Fibroblast of gingiva (primary cell): ENCODE results near the gene MIS18A.
"Not testable (repeated sequence)": the region's sequence is repeated elsewhere in the genome, so short reads cannot be mapped to it uniquely, and the experiment has no call there.

Experiments
- DNase-seq: peaks from one replicate; pipeline ENCODE4 v3.0.0-alpha.2; 2011; ENCODE audit warnings: low read depth

The MIS18A gene, protein sequence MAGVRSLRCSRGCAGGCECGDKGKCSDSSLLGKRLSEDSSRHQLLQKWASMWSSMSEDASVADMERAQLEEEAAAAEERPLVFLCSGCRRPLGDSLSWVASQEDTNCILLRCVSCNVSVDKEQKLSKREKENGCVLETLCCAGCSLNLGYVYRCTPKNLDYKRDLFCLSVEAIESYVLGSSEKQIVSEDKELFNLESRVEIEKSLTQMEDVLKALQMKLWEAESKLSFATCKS

DNA sequence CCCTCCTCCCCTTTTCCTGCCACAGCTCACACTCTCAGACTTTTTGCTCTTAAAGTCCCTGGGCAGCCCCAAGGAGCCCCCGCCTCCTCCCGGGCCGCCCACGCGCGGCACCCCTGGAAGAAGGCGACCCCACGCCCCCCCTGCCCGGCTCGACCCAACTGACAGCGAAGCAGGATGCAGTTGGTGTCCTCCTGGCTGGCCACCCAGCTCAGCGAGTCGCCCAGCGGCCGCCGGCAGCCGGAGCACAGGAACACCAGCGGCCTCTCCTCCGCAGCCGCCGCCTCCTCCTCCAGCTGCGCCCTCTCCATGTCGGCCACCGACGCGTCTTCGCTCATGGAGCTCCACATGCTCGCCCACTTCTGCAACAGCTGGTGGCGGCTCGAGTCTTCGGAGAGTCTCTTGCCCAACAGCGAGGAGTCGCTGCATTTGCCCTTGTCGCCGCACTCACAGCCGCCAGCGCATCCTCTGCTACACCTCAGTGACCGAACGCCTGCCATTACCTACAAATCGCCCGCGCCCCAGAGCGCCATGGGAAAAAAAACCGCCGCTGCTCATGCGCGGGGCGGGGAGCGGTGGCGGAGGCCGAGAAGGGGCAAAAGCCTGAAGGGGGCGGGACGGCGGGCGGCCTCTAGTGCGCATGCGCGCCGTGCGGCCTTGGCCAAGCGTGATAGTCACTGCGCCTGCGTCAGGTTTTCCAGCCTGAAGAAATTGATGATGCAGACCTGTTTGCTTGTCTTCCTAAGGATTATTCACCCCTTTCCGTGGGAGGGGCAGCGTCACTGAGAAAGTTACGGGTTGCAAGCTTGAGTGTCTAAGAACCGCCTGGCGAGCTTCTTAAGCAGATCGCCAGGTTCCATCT, at the start of gene MIS18A:
Gene MIS18A, minus strand, starts transcription at position 532 of the 859 bp plus-strand sequence. Its CDS starts 35 bp downstream, at position 497.
- peak; percentile 90 for DNase-seq

DNA sequence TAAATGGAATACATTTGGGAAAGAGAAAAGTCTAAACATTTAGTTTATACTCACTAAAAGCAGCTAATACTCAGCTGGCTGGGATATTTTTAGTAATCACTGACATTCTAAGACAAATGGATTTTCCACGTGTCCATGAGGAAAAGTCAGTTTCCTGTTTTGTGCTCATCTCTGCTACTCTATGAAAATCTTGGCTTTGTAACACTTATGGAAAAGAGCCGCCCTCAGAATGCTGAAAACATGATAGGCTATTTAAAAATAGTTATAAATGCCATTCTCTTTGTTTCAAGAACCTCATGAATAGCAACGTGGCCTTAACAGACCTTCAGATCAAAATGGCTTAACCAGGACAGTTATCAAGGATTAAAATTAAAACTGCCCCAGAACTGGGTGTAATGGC, 49.7 kb upstream of the MIS18A start:
- DNase-seq = no peak

DNA sequence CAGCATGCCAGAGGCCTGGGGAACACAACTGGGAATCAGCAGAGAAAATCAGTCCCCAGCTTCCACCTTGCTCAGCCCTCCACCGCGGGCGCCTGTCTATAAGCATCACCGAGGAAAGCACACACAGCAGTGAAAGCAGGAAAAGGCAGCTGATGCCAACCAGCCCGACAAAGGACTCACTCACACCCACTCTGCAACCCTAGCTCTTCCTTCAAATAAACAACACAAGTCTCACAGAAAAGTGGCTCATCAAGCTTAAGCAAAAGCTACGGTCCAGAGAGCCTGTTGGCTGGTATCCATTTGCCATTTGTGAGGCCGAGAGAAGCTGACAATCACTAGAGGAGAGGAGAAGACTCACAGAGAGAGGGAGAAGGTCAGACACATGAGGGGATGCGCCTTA, 46.9 kb upstream of the MIS18A start:
- no peak for DNase-seq

DNA sequence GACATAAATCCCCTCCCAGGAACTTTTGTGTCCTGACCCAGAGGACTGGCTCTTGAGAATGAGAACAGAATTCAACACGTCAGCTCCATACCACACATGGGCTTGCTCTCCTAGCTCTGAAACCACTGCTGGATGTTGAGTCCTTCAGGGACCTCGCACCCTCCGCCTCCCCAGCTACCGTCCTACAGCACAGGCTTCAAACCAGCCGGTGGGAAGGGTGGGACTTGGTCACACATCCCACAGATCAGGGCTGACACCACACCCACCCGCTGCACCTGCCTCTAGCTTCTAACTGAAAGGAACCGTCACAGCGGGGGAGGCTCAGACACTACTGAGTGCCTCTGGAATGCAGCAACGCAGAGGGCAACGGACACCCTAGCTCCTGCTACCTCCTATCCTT, 43.8 kb upstream of the MIS18A start:
- DNase-seq = no peak

DNA sequence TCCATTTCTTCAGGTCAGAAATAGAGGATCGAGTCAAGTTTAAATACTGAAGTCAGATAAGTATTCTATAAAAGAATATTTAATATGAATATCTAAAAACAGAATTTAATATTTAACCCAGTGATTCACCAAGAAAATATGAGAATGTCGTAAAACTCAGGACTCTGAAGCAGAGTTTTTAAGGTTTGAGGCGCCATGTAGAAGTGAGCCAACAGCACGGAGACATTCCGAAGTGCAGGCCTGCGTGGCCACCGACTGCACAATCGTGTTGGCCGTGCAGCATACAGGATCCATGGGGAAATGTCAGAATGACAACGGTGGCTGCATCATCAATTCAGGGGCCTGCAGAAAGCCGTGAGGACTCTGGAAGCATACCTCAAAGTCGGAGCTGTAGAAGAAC, 43.3 kb upstream of the MIS18A start:
- no peak for DNase-seq

DNA sequence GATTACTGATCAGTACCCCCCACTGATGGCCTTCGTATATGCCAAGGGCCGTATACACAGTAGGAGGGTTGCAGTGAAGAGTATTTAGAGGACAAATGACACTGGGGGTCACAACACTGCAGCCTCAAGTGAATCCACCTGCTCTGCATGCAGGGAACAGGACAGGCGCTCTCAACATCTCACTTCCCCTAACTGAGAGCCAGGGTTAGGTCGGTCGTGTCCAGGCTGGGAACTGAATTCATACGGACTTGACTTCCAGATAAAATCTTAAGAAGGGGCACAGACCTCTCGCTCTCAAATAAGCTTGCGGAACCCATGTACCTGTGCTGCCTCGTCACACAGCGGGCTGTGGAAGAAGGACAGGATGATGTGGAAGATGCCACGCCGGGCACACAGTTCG, 42.6 kb upstream of the MIS18A start:
- DNase-seq = no peak

DNA sequence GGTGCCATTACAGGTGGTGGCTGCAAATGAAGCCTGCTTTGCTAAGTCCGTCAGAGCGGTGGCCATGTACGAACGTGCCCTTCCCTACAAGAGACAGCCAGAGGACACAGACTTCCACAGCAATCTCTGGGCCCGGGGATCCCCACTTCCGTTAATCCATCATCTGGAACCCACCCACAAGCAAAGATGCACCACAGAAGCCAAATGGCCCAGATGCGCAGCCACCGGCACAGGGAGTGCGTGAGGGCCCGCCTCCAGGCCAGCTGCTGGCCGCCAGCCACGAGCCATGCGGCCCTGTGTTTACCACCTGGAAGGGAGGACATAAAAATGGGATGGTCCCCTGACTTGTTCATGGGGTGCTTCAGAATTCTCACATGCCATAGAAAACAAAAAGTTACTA, 41.9 kb upstream of the MIS18A start:
- DNase-seq = no peak

DNA sequence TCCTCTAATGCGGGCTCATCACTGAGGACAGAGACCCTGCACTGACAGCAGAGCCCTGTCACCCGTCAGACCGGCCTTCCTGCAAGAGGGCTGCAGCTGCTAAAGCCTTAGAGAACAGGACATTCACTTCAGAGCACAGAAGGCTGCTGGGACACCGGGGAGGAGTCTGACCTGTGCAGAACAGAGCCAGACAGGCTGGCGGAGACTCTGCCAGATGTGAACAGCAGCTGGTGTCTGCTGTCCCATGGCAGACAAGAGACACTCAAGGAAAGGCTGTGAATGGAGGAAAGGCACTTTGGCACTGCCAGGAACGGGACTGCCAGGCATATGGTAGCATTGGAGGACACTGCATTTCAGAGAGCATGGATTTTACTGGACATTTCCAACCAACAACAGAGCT, 41.2 kb upstream of the MIS18A start:
- DNase-seq = no peak

DNA sequence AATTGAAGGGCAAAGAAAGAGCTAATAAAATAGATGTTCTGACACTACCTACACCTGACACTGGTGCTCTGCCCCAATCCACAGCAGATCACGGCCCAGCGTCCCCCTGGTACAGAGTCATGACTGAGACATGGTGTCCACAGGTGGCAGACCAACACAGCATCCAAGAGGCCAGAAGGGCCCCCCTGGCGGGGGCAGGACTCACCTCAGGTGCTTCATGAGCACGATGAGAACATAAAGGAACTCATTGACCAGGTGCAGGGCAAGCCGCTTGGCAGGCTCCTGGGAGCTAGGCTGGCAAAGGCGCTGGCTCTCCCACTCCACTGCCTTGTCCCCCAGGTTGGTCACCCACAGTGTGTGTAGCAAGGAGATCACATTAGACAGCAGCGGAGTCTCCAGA, 40.2 kb upstream of the MIS18A start:
- DNase-seq = no peak

DNA sequence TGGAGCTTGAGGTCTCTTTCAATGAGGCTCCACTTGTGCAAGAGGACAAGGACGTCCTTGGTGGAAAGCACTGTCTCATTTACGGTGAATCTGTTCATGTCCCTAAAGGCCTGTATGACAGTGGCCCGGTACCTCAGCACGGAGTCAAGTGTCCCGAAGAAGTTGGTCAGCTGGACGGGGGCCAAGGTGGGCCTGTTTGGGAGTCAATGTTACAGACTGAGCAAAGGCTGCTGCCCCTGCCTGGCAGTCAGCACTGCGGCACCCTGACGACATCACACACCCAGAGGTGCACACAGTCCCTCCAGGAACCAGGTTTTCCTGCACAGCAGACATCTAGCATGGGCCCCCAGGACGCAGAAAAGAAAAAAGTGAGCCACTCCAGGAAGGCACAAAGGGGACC, 38.9 kb upstream of the MIS18A start:
- DNase-seq = no peak

DNA sequence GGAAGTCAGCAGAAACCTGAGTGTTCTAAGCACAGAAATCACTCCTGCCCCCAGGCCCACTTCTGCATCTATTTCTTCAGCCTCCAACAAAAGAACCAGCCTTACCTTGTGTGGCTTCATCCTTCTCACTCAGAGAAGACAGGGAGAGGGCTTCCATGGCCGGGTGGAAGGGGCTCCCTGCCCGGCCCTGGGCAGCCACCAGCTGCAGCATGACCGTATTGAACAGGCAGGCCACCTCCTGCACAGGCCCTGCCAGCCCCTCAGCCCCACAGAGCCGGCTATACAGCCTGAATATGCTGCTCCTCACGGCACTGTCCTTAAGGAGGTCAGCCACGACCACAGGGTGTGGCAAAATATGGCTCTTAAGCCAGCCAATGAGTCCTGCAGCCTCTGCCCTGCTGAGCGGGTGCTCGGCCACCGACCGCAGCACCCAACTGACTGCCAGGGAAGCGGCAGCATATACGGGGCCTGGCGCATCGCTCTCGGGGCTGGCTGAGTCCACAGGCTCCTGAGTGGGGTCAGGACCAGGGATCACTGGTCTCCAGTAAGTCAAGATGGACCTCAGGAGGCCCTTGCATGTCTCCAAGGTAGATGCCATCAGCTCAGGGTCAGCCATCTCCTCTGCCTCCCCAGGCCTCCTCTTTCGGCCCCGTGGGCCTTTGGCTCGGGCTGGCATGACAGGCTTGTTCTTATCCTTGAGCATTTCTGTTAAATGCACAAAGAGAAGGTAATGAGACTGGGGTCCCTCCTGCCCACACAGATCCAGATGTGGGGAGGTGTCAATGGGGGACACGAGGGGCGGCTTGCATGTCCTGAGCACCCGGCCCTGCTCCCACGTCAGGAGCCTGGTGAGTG, 37.7 kb upstream of the MIS18A start:
- DNase-seq = no peak

DNA sequence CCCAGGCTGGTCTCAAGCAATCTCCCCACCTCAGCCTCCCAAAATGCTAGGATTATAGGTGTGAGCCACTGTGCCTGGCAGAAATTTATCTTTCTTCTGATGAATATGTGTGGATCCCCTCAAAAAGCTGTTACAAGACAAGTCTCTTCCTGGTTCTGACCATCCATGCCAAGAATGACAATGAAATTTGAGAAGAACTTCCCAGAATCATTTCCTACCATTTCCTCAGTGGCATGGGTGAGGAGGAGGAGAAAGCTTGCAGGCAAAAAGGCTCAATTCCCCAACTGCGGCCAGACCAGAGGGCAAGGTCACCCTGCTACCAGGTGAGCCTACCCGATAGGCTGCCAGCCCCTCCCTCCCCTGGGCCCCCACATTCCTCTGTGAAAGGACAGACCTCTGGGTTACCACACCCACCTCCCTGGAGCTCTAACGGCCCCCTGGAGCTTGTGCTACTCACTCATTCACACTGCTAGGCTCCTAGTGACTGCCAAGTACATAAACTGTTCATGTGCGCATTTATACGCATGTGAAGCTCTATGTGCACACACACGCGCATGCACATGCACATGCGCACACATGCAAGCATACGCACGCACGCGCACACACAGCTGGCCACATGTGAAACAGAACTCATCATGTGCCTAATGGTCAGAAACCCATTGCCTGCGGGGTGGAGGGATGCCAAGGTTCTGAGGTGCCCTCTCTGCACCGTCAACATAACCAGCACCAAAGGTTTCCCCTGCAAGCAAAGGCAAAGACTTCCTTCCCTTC, 36.8 kb upstream of the MIS18A start:
- DNase-seq = no peak

DNA sequence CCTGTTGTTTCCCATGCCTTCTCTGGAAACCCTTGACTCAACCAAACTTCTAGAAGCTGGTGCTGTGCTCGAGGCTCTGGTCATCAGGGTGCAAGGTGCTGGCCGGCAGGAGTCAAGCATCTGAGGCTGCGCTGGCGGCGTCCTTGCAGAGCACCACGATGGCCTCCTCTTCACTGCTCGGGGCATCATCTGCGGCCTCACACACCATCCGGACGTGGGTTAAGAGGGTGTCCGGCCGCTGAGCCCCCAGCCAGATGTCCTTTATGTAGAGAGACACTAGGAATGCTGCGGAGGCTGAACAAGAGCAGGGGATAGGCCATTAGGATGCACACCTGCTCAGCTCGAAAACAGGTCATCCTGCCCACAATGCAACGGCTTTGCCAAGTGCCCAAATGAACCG, 36.0 kb upstream of the MIS18A start:
- DNase-seq = no peak

DNA sequence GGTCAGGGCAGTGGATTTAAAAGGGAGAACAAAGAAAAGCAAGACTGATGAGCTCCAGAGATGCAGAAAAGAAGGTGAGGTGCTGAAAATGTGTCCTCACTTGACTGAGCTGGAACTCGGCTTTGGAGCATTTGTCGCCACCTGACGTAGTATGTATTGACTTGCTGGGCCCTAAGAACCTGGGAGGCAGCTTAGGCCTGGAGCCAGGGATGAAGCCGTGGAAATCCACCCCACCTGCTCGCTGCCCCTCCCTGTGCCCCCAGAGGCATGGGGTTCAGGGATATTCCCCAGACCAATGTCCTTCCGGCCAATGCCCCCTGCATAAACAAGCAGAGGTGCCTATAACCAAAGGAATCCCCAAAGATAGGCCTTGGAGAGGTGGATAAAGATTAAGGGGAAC, 34.1 kb upstream of the MIS18A start:
- no peak for DNase-seq

DNA sequence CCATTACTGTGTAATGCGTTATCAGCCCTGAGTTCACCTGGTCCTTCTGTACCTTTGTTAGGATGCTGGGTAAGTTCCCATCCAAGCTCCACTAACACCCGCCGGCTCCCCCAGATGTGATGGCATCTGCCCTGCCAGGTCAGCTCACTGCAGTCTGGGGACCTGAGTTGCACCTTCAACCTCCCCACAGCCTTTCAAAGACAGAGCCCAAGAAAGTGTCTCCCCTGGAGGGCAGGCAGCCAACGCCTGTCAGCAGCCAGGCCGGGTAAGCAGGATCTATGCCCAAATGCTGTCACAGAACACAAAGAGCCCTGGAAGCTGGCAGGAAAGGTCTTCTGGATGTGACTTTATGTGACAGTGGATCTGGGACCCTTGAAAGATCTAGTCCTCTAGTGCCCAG, 33.5 kb upstream of the MIS18A start:
- DNase-seq = no peak

DNA sequence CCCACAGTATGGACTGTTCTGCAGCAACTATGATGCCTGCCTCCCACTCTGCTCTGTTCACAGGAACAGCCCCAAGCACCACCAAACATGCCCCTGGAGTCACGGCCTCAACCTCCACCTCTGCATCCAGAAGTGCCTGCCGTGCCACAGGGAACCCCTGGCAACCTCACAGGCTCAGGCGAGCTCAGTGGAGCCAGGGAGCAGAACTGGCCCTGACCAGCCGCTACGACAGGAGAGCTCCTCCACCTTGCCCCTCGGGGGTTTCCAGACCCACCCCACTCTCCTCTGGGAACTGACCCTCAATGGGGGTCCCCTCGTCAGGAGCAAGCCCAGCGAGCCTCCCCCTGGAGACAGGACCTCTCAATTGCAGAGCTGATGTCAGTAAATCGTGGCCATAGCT, 32.8 kb upstream of the MIS18A start:
- no peak for DNase-seq

DNA sequence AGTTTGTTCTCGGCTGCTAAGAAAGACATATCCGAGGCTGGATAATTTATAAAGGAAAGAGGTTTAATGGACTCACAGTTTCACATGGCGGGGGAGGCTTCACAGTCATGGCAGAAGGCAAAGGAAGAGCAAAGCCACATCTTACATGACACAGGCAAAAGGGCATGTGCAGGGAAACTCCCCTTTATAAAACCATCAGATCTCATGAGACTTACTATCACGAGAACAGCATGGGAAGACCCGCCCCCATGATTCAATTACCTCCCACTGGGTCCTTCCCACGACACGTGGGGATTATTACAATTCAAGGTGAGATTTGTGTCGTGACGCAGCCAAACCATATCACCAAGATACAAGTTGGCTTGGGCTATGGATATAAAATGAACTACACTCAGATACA, 32.1 kb upstream of the MIS18A start:
- not testable (repeated sequence) for DNase-seq

DNA sequence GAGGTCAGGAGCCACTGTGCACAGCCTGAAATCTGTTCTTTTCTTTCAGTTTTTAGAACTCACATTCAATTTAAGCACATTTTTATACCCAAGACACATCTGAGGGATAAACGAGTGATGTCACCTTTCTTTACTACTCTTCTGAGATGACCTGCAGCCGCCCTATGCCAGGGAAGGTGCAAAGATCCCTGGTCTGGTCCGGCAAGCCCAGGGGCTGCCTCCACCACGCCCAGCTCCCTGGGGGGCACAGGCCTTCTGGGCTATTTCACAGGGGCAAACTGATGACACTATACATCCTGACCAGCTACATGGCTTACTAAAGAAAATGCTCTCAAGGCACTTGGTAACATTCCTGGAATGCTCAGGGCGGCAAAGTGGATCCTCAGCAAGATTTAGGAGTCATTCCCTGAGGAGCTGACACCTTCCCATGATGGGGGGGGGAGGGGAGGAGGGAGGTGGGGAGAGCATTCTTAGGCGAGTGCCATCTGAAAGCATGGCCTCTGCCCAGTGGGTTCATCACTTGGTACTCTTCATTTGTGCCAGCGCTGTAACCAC, 31.1 kb upstream of the MIS18A start:
- DNase-seq = no peak

DNA sequence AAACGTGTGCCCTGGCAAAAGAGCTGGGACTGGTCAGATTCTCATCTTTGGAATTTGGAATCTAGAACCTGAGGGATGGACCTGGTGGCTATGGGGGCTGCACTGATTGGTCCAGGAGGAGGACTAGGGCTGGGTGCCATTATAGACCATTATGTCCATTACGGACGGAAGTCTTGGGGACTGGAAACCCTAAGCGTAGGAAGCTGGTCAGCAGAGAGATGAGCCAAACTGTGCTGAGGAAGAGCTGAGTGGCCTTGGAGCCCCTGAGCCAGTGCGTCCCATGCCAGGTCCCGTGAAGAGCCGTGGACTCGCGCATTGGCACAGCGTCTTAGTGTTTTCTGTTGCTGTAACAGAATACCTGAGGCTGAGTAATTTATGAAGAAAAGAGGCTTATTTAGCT, 29.8 kb upstream of the MIS18A start:
- no peak for DNase-seq

DNA sequence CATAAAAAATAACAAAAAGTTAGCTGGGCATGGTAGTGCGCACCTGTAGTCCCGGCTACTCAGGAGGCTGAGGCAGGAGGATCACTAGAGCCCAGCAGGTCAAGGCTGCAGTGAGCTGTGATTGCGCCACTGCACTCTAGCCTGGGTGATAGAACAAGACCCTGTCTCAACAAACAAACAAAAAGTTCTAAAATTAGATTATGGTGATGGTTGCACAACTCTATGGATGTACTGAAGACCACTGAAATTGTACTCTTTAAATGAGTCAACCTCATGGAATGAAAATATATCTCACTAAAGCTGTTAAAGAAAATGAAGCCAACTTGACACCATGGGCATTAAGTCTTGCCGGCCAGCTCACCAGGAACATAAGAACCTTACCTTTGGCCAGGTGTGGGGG, 28.9 kb upstream of the MIS18A start:
- DNase-seq = peak; percentile 61

DNA sequence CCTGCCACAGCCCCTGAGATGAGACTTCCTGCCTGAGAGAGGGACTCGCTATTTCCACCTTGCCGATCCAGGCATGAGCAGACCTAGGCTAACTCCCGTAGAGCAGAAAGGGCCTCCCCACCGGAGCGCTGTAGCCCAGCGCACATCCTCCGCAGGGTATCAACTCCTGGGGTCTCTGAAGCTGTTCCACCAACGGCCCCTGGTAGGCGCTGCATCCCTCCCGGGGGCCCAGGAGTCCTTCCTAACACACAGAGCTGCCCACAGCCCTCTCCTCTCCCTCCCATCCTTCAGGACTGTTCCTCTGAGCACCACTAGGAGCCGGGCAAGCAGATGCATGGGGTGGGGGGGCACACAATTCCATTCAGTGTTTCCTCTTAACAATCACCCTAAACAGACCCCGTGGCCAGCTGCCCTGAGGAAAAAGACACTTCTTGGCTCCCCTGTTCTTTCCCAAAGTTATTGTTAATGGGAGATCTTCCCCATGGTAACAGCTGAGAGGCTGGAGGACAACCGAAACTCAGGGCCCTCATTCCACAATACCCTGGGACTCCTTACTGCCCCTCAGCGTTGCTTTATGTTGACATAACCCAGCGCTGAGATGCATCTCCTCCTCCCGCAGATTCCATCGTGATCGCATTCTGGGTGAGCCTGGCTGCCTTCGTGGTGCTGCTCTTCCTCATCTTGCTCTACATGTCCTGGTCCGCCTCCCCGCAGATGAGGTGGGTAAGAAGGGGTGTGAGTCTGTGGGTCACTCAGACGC, 27.4 kb upstream of the MIS18A start:
- no peak for DNase-seq
